HT1080 (cell line): Measurements from ENCODE around the gene TUBB2A. TPM values are rescaled to one million over a fixed set of nuclear protein-coding genes. Genes with fewer than 3 reads are reported as not detected.
"Not testable (repeated sequence)": the region's sequence is repeated elsewhere in the genome, so short reads cannot be mapped to it uniquely, and the experiment has no call there.

Experiments
- DNase-seq: peaks from one replicate; pipeline ENCODE4 v3.0.0-alpha.2; 2015; ENCODE audit warnings: low read depth
- total RNA-seq: library from RNA; depleted of rRNA; stranded (reverse); fragments of >200 nt; shearing (Covaris generic); gene quantifications from 2 replicates; pipeline ENCODE4 v1.2.3, GENCODE V29; 2014

Gene TUBB2A
- total RNA-seq, 1 experiment from 2014 or later, result 118 TPM

GRCh38 chr6:3156184-3157130 lies 887 bp downstream of the TUBB2A start:
- not testable (repeated sequence) for DNase-seq

- not testable (repeated sequence) for DNase-seq
These were observed 1.9 kb downstream of the TUBB2A start for GRCh38 chr6:3155416-3155815.

- no peak for DNase-seq
These were observed 4.7 kb downstream of the TUBB2A start for GRCh38 chr6:3152689-3153088.

GRCh38 chr6:3151691-3152090 lies 5.7 kb downstream of the TUBB2A start:
- no peak for DNase-seq

GRCh38 chr6:3147914-3148757 lies 9.2 kb downstream of the TUBB2A start:
- DNase-seq, result no peak

GRCh38 chr6:3144571-3144970 lies 12.8 kb downstream of the TUBB2A start:
- DNase-seq, result no peak

- no peak for DNase-seq
These were observed 14.2 kb downstream of the TUBB2A start for GRCh38 chr6:3143158-3143557.

- no peak for DNase-seq
These were observed 14.8 kb downstream of the TUBB2A start for GRCh38 chr6:3142536-3142935.

GRCh38 chr6:3140201-3140600 lies 17.1 kb downstream of the TUBB2A start:
- no peak for DNase-seq

GRCh38 chr6:3139090-3139903 lies 18.0 kb downstream of the TUBB2A start:
- DNase-seq, result peak; percentile 35

- peak; percentile 9 for DNase-seq
These were observed 19.0 kb downstream of the TUBB2A start for GRCh38 chr6:3138341-3138740.

GRCh38 chr6:3137873-3138272 lies 19.5 kb downstream of the TUBB2A start:
- peak; percentile 28 for DNase-seq

- no peak for DNase-seq
These were observed 20.1 kb downstream of the TUBB2A start for GRCh38 chr6:3137057-3137777.

- no peak for DNase-seq
These were observed 20.9 kb downstream of the TUBB2A start for GRCh38 chr6:3136292-3137011.

GRCh38 chr6:3135668-3136291 lies 21.6 kb downstream of the TUBB2A start:
- no peak for DNase-seq

GRCh38 chr6:3133515-3133914 lies 23.8 kb downstream of the TUBB2A start:
- DNase-seq, result no peak

GRCh38 chr6:3131695-3132094 lies 25.6 kb downstream of the TUBB2A start:
- DNase-seq, result no peak

GRCh38 chr6:3128356-3129108 lies 28.8 kb downstream of the TUBB2A start:
- no peak for DNase-seq

- no peak for DNase-seq
These were observed 31.5 kb downstream of the TUBB2A start for GRCh38 chr6:3125815-3126214.
